IMR-90 (cell line): Measurements from ENCODE around the gene RAPGEF3. TPM values are rescaled to one million over a fixed set of nuclear protein-coding genes. Genes with fewer than 3 reads are reported as not detected.
A peak's percentile ranks its signal among the peaks of the same experiment; 100 is the strongest.

ENCODE experiments used
- ATAC-seq: fragments of 200-7000 bp; cut with Tn5 transposase; 2 replicates; pipeline ENCODE4 v1.9.1; 2020; ENCODE audit warnings: low read depth, mild to moderate bottlenecking, moderate library complexity
- BruUV-seq: library from RNA; stranded (reverse); fragments of 400-500 nt; replicated peaks from 2 replicates; lab custom pipeline; 2021; lab: Mats Ljungman, UMichigan
- CTCF ChIA-PET: fragments of 300-600 bp; formaldehyde crosslinking; extraction: SDS; loops from one replicate; lab custom pipeline; 2021; ENCODE audit warnings: antibody characterized with exemption; lab: Yijun Ruan, JAX
- POLR2A ChIA-PET: fragments of 300-600 bp; sonication (Branson Sonifier 250); formaldehyde crosslinking; loops from one replicate; lab custom pipeline; 2022; ENCODE audit warnings: antibody characterized with exemption; ENCODE audit not compliant: unreplicated experiment; lab: Charles Lee
- DNase-seq: peaks from one replicate; pipeline ENCODE4 v3.0.0; 2013
- H2AFZ ChIP-seq: replicated peaks from 2 replicates; pipeline ENCODE3; 2013; ENCODE audit warnings: low read length, mild to moderate bottlenecking; ENCODE audit not compliant: poor library complexity
- H2AK5ac ChIP-seq: 2 replicates; pipeline ENCODE4 v1.6.1; 2013; ENCODE audit warnings: low read depth, low read length, inconsistent platforms
- H2AK9ac ChIP-seq: replicated peaks from 2 replicates; pipeline ENCODE3; 2013; ENCODE audit warnings: mild to moderate bottlenecking, low read depth, low read length, moderate library complexity; ENCODE audit not compliant: poor library complexity
- H2BK120ac ChIP-seq: 2 replicates; pipeline ENCODE4 v1.6.1; 2013; ENCODE audit warnings: low read depth, low read length, inconsistent platforms
- H2BK15ac ChIP-seq: 3 replicates; pipeline ENCODE4 v1.6.1; 2013; ENCODE audit warnings: low read depth, low read length, inconsistent platforms
- H2BK20ac ChIP-seq: 2 replicates; pipeline ENCODE4 v1.6.1; 2013; ENCODE audit warnings: low read depth, mild to moderate bottlenecking, inconsistent platforms, low read length, moderate library complexity
- H2BK5ac ChIP-seq: 2 replicates; pipeline ENCODE4 v1.6.1; 2013; ENCODE audit warnings: mild to moderate bottlenecking, low read depth, low read length, inconsistent platforms; ENCODE audit not compliant: poor library complexity, severe bottlenecking
- H3K14ac ChIP-seq: replicated peaks from 2 replicates; pipeline ENCODE4 v1.6.1; 2013; ENCODE audit warnings: low read depth, low read length, inconsistent platforms
- H3K18ac ChIP-seq: 2 replicates; pipeline ENCODE4 v1.6.1; 2013; ENCODE audit warnings: low read depth, low read length, control low read depth
- H3K23ac ChIP-seq: 2 replicates; pipeline ENCODE4 v1.6.1; 2013; ENCODE audit warnings: low read depth, low read length, inconsistent platforms
- H3K27ac ChIP-seq: 2 replicates; pipeline ENCODE4 v1.5.1; 2013; ENCODE audit warnings: mild to moderate bottlenecking, control low read depth, low read length; ENCODE audit not compliant: insufficient read depth
- H3K27me3 ChIP-seq: 2 replicates; pipeline ENCODE4 v1.6.1; 2013; ENCODE audit warnings: low read length; ENCODE audit not compliant: control insufficient read depth, insufficient read depth
- H3K36me3 ChIP-seq: 2 replicates; pipeline ENCODE4 v1.6.1; 2013; ENCODE audit warnings: low read length, mixed read lengths; ENCODE audit not compliant: control insufficient read depth, insufficient read depth
- H3K4ac ChIP-seq: 2 replicates; pipeline ENCODE4 v1.6.1; 2013; ENCODE audit warnings: low read depth, low read length, inconsistent platforms
- H3K4me1 ChIP-seq: 2 replicates; pipeline ENCODE4 v1.6.1; 2013; ENCODE audit warnings: low read length, mixed read lengths; ENCODE audit not compliant: control insufficient read depth, insufficient read depth
- H3K4me2 ChIP-seq: 2 replicates; pipeline ENCODE4 v1.6.1; 2013; ENCODE audit warnings: low read depth, mild to moderate bottlenecking, control low read depth, low read length, moderate library complexity
- H3K4me3 ChIP-seq: 2 replicates; pipeline ENCODE4 v1.5.1; 2013; ENCODE audit warnings: low read depth, mild to moderate bottlenecking, control low read depth, low read length, moderate library complexity; ENCODE audit not compliant: insufficient read depth
- H3K56ac ChIP-seq: 2 replicates; pipeline ENCODE4 v1.6.1; 2013; ENCODE audit warnings: low read length, inconsistent platforms; ENCODE audit not compliant: insufficient read depth; ENCODE audit errors: extremely low read depth
- H3K79me1 ChIP-seq, 2 experiments: 2 replicates each; pipeline ENCODE4 v1.6.1; 2013; ENCODE audit warnings: low read length in 2 of 2, inconsistent platforms in 1 of 2, low read depth in 1 of 2
- H3K9ac ChIP-seq: 2 replicates; pipeline ENCODE4 v1.6.1; 2013; ENCODE audit warnings: low read depth, low read length, control low read depth
- H3K9me1 ChIP-seq: 2 replicates; pipeline ENCODE4 v1.6.1; 2013; ENCODE audit warnings: low read length, inconsistent platforms; ENCODE audit not compliant: insufficient read depth
- H3K9me3 ChIP-seq: 2 replicates; pipeline ENCODE4 v1.6.1; 2013; ENCODE audit warnings: low read length; ENCODE audit not compliant: control insufficient read depth, insufficient read depth
- H4K20me1 ChIP-seq: 2 replicates; pipeline ENCODE4 v1.6.1; 2013; ENCODE audit warnings: low read length, inconsistent platforms; ENCODE audit not compliant: insufficient read depth
- H4K5ac ChIP-seq: 2 replicates; pipeline ENCODE4 v1.6.1; 2013; ENCODE audit warnings: mild to moderate bottlenecking, low read depth, low read length, control low read depth
- H4K8ac ChIP-seq, 2 experiments: 2 replicates each; pipeline ENCODE4 v1.6.1; 2013; ENCODE audit warnings: low read depth in 2 of 2, low read length in 2 of 2, control low read depth in 1 of 2, inconsistent platforms in 1 of 2
- H4K91ac ChIP-seq: 2 replicates; pipeline ENCODE4 v1.6.1; 2013; ENCODE audit warnings: low read depth, low read length, inconsistent platforms; ENCODE audit not compliant: insufficient read depth
- BHLHE40 ChIP-seq: fragments of 150-350 bp; IDR thresholded peaks from 2 replicates; pipeline ENCODE4 v1.6.1; 2016; ENCODE audit warnings: mild to moderate bottlenecking, low read depth, low read length
- RCOR1 ChIP-seq: IDR thresholded peaks from 2 replicates; pipeline ENCODE4 v1.6.1; 2012; ENCODE audit warnings: mild to moderate bottlenecking, low read length, improper control_type of control experiment; ENCODE audit not compliant: insufficient replicate concordance
- RFX5 ChIP-seq: IDR thresholded peaks from 2 replicates; pipeline ENCODE4 v1.8.0; 2012; ENCODE audit warnings: low read depth, mild to moderate bottlenecking, low read length, moderate library complexity
- WGBS, 2 experiments: methylation state at CpG; one replicate each; pipeline versions ENCODE4 v1.1.5 to v1.1.7; 2013; ENCODE audit warnings: missing lambda C conversion rate in 2 of 2; ENCODE audit not compliant: insufficient read length in 1 of 2; ENCODE audit errors: extremely low coverage in 2 of 2; 5-methylcytosine and 5-hydroxymethylcytosine counted together
- dilution Hi-C: fragments of 300-500 bp; cut with HindIII; formaldehyde crosslinking; loops from one replicate; pipeline ENCODE4 v1.14.3; 2018; ENCODE audit warnings: low sequenced_read_pairs; ENCODE audit not compliant: unreplicated experiment
- in situ Hi-C: fragments of 300-500 bp; cut with MboI; formaldehyde crosslinking; loops from 3 replicates; pipeline ENCODE4 v1.14.3; 2019; ENCODE audit warnings: low sequenced_read_pairs, inconsistent platforms, mixed read lengths
- intact Hi-C: fragments of 100-400 bp; cut with micrococcal nuclease; formaldehyde crosslinking; loops from 2 replicates; pipeline ENCODE4 v1.10.0; 2022
- polyA plus RNA-seq, 3 experiments: library from polyadenylated mRNA; depleted of rRNA; stranded (reverse); fragments of >200 nt; gene quantifications; 2 replicates each; pipeline ENCODE4 v1.2.3, GENCODE V29; 2012; ENCODE audit warnings: low replicate concordance in 1 of 3
- total RNA-seq: library from RNA; depleted of rRNA; stranded (reverse); fragments of >200 nt; gene quantifications from 2 replicates; pipeline ENCODE4 v1.2.3, GENCODE V29; 2012
- TF ChIP-seq, protein P1 (sequence below): fragments of 150-350 bp; IDR thresholded peaks from 2 replicates; pipeline ENCODE4 v1.6.1; 2017; ENCODE audit warnings: mild to moderate bottlenecking, antibody characterized with exemption, low read length, low read depth
- TF ChIP-seq, protein P2 (sequence below): fragments of 150-350 bp; IDR thresholded peaks from 2 replicates; pipeline ENCODE4 v1.6.1; 2016; ENCODE audit warnings: low read depth, mild to moderate bottlenecking, low read length, moderate library complexity, borderline replicate concordance

Gene RAPGEF3
- total and polyA plus RNA-seq, 2 of the 4 experiments (the other 2 are of a cell fraction), result 1.3 to 2.0 TPM

DNA sequence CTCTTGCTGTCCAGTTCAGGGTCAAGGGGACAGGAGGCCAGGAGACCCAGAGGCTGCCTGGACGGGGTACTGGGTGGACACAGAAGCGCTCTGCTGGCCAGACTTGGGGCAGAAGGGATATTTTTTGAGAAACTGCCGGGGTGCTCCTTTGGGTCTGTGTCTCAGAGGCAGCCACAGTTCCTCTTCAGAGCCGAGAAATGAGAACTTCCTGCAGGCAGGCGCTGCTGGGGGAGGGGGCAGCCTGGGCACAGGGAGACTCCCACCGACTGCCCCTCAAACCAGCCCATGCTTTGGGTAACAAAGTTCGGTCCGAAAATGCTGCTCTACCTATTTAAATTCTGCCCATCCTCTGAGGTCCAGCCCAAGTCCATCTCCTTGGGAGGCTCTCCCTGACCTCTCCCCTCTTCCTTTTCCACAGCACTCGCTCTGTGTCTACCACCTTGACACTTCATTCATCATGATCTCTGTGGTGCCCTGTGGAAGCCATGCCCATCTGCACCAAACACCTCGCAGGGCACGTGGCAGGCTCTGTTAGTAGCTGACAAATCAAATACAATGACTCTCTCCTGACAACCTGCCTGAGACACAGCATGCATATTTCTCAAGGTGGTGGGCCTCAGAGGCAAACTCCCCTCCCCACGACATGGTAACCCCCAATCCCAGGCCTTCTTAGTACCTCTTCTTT, 44.7 kb upstream of the RAPGEF3 start:
- in situ Hi-C loops, result no loop called here
- Histone ChIP-seq H3K9me3 (no peaks in the 10 kb centered on the region), H4K91ac (no peak overlapping the region), H4K5ac (no peak overlapping the region), H2AFZ (no peak overlapping the region), H3K27me3 (no peaks in the 10 kb centered on the region), H2BK120ac (no peak overlapping the region), H3K79me1 (peaks cover 19 to 93% of the 10 kb centered on the region in 2 experiments), H3K23ac (no peak overlapping the region), H2BK20ac (no peak overlapping the region), H2AK9ac (no peak overlapping the region), H3K14ac (0 out of 2 replicates have a peak overlapping the region, but pooled peaks have one; percentile 23), H3K18ac (no peak overlapping the region), H4K8ac (no peak overlapping the region), H2AK5ac (no peak overlapping the region), H3K9ac (no peak overlapping the region), H3K27ac (no peak overlapping the region), H2BK15ac (no peak overlapping the region), H3K4me1 (peaks cover 49% of the 10 kb centered on the region), H3K56ac (no peak overlapping the region), H2BK5ac (no peak overlapping the region), H3K4me2 (no peak overlapping the region), H3K4ac (no peak overlapping the region; the same call in 1 of the 2 replicates), H3K36me3 (peaks cover 27% of the 10 kb centered on the region), H4K20me1 (peaks cover 99% of the 10 kb centered on the region), H3K4me3 (no peak overlapping the region), H3K9me1 (peaks cover 32% of the 10 kb centered on the region)
- 82% methylated on average over 5 of the region's 12 CpGs; no CpG with 5 or more reads in 1 of the 2 experiments for WGBS, 2 experiments
- dilution Hi-C loops, result no loop called here
- TF ChIP-seq BHLHE40, result no peak
- no peak for TF ChIP-seq RCOR1
- TF ChIP-seq, protein P1, sequence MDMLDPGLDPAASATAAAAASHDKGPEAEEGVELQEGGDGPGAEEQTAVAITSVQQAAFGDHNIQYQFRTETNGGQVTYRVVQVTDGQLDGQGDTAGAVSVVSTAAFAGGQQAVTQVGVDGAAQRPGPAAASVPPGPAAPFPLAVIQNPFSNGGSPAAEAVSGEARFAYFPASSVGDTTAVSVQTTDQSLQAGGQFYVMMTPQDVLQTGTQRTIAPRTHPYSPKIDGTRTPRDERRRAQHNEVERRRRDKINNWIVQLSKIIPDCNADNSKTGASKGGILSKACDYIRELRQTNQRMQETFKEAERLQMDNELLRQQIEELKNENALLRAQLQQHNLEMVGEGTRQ, result no peak
- TF ChIP-seq, protein P2, sequence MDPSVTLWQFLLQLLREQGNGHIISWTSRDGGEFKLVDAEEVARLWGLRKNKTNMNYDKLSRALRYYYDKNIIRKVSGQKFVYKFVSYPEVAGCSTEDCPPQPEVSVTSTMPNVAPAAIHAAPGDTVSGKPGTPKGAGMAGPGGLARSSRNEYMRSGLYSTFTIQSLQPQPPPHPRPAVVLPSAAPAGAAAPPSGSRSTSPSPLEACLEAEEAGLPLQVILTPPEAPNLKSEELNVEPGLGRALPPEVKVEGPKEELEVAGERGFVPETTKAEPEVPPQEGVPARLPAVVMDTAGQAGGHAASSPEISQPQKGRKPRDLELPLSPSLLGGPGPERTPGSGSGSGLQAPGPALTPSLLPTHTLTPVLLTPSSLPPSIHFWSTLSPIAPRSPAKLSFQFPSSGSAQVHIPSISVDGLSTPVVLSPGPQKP, result no peak
- TF ChIP-seq RFX5, result no peak
- ChIA-PET CTCF (interaction anchor here (1.7 kb wide), 1 partner anchor 35 kb away, joined by 4 read pairs; no protein-coding TSS in a partner anchor), POLR2A (interaction anchor here (1.4 kb wide), 1 partner anchor 17 kb away, joined by 4 read pairs; the partner anchor contains the start of gene HDAC7)
- DNase-seq (no peak), ATAC-seq (no peak)
- intact Hi-C loops, result no loop called here
- BruUV-seq, result no TSS peak
